Esophagus muscularis mucosa (tissue), 4 donors: ENCODE results near the gene ANKRD40CL. TPM values are rescaled to one million over a fixed set of nuclear protein-coding genes. Genes with fewer than 3 reads are reported as not detected.

Source experiments
- DNase-seq: peaks from one replicate; pipeline ENCODE4 v3.0.0-alpha.2; 2017; ENCODE audit errors: extremely low spot score
- H3K27ac ChIP-seq, 4 donors: fragments of 200-600 bp; sonication (generic); replicated peaks in 1 of 4; 1 replicate in 3 of 4; 2 replicates in 1 of 4; pipeline ENCODE4 v1.5.1; 2016 to 2019; ENCODE audit warnings: mild to moderate bottlenecking in 1 of 4
- H3K27me3 ChIP-seq, 4 donors: fragments of 200-600 bp; sonication (generic); one replicate each; pipeline versions ENCODE4 v1.5.1 to v1.6.0; 2016 to 2019
- H3K36me3 ChIP-seq, 4 donors: fragments of 200-600 bp; sonication (generic); one replicate each; pipeline ENCODE4 v1.5.1; 2016 to 2019
- H3K4me1 ChIP-seq, 4 donors: fragments of 200-600 bp; sonication (generic); one replicate each; pipeline ENCODE4 v1.5.1; 2016 to 2019
- H3K4me3 ChIP-seq, 4 donors: fragments of 200-600 bp; sonication (generic); 1 replicate in 2 of 4; 2 replicates in 2 of 4; pipeline ENCODE4 v1.5.1; 2016 to 2019; ENCODE audit warnings: mild to moderate bottlenecking in 4 of 4, moderate library complexity in 1 of 4
- H3K9me3 ChIP-seq, 4 donors: fragments of 200-600 bp; sonication (generic); 1 replicate in 3 of 4; 2 replicates in 1 of 4; pipeline ENCODE4 v1.5.1; 2016 to 2019
- CTCF ChIP-seq, 3 experiments: fragments of 200-600 bp in 2 of 3; fragments of 450-650 bp in 1 of 3; sonication (generic) in 2 of 3; IDR thresholded peaks; one replicate each; pipeline ENCODE4 v1.5.1; 2017 to 2019; ENCODE audit warnings: antibody characterized with exemption in 3 of 3, mild to moderate bottlenecking in 2 of 3, moderate library complexity in 1 of 3
- EP300 ChIP-seq: sonication (generic); formaldehyde crosslinking; IDR thresholded peaks from one replicate; pipeline ENCODE4 v1.6.1; 2017; ENCODE audit warnings: antibody characterized with exemption
- POLR2A ChIP-seq: fragments of 450-650 bp; IDR thresholded peaks from one replicate; pipeline ENCODE4 v1.6.1; 2017; ENCODE audit warnings: antibody characterized with exemption, moderate library complexity, mild to moderate bottlenecking, low read depth
- POLR2AphosphoS5 ChIP-seq, 2 donors: sonication (generic); formaldehyde crosslinking; IDR thresholded peaks; one replicate each; pipeline ENCODE4 v1.6.1; 2017; ENCODE audit warnings: antibody characterized with exemption in 2 of 2
- WGBS: methylation state at CpG from one replicate; pipeline ENCODE4 v1.1.5; 2018; 5-methylcytosine and 5-hydroxymethylcytosine counted together
- intact Hi-C: fragments of 100-400 bp; cut with DNase I; formaldehyde crosslinking; loops from one replicate; pipeline ENCODE4 v1.15.1; 2023
- total RNA-seq, 4 donors: library from RNA; depleted of rRNA; stranded (reverse); fragments of >200 nt; gene quantifications; one replicate each; pipeline versions ENCODE4 v1.1.0 to v1.2.1, GENCODE V29; 2016

The ANKRD40CL gene
- total RNA-seq, 4 donors from 2014 or later, result 0.11 TPM; not detected in 3

DNA sequence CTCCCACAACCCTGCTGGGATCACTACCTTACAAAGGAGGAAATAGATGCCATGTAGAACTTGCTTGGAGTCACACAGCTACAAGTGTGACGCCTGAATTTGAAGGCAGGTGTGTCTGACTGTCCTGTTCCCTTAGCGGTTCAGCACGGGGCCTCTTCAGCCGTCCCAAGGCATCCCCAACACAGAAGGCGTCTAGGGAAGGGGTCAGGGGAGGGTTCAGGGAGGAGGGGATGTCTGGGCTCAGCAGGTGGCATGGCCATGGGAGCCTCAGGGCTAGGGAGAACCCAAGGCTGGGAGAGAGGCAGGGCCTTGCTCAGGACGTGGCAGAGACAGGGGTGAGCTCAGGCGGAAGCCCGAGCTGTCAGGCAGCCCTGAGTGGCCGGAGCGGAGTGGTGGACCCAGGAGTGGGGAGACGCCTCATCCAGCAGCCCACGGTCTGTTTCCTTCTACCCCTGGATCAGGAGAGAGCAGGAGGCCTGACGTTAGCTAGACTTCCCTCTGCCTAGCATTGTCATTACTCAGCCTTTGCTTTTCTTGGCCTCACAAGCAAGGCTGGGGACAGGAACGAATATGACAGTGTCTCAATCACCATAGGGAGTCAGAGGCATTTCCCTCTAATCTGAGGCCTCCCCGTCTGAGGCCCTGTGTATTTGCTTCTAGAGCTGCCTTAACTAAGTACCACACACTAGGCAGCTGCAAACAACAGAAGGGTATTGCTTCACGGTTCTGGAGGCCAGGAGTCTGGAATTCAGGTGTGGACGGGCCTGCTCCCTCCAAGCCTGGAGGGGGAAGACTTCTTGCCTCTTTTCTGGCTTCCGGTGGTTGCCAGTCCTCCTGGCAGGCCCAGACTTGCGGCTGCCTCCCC, 31.3 kb upstream of the ANKRD40CL start:
- no peak for DNase-seq
- TF ChIP-seq POLR2A (no peak), POLR2AphosphoS5 (IDR thresholded peaks at IDR 0.05) (no peak), EP300 (no peak), CTCF (IDR thresholded peaks at IDR 0.05) (no peak)

GRCh38 chr17:50797135-50797810, 30.0 kb upstream of the ANKRD40CL start:
- intact Hi-C loops, result no loop called here
- DNase-seq, result no peak
- TF ChIP-seq POLR2A (no peak), EP300 (no peak), POLR2AphosphoS5 (IDR thresholded peaks at IDR 0.05) (no peak), CTCF (IDR thresholded peaks at IDR 0.05) (no peak)
- Histone ChIP-seq H3K27ac (no peak overlapping the region), H3K4me3 (no peak overlapping the region), H3K9me3 (no peaks in the 10 kb centered on the region), H3K36me3 (no peaks in the 10 kb centered on the region), H3K4me1 (peaks cover 0 to 6% (median 3%) of the 10 kb centered on the region in 4 donors), H3K27me3 (no peaks in the 10 kb centered on the region)
- 38% methylated on average over 11 of the region's 11 CpGs for WGBS

More for the DNA sequence above, 31.3 kb upstream of the ANKRD40CL start:
- Histone ChIP-seq H3K9me3 (no peaks in the 10 kb centered on the region), H3K4me3 (no peak overlapping the region), H3K36me3 (no peaks in the 10 kb centered on the region), H3K27ac (no peak overlapping the region), H3K27me3 (no peaks in the 10 kb centered on the region), H3K4me1 (peaks cover 0 to 6% (median 3%) of the 10 kb centered on the region in 4 donors)
- intact Hi-C loops, result no loop called here
- 91% methylated on average over 12 of the region's 19 CpGs for WGBS

DNA sequence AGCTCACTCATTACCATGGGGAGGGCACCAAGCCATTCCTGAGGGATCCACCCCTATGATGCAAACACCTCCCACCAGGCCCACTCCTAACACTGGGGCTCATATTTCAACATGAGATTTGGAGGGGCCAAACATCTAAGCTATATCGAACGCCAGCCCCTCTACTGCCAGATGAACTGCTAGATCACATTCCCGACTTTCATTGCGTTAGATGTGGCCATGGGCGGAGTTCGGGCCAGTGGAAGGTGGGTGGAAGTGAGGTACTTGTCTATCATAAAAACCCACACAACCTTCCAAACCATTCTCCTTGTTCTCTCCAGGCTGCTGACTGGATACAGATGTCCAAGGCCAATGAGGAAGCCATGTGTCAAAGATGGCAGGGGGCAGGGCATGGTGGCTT, 27.0 kb upstream of the ANKRD40CL start:
- Histone ChIP-seq H3K9me3 (no peaks in the 10 kb centered on the region), H3K27me3 (no peaks in the 10 kb centered on the region), H3K4me1 (peaks cover 0 to 6% (median 3%) of the 10 kb centered on the region in 4 donors), H3K27ac (no peak overlapping the region), H3K4me3 (no peak overlapping the region), H3K36me3 (no peaks in the 10 kb centered on the region)
- DNase-seq, result no peak
- 98% methylated on average over 6 of the region's 6 CpGs for WGBS
- intact Hi-C loops, result no loop called here
- TF ChIP-seq POLR2A (no peak), EP300 (no peak), CTCF (IDR thresholded peaks at IDR 0.05) (no peak), POLR2AphosphoS5 (IDR thresholded peaks at IDR 0.05) (no peak)

- H3K4me3 ChIP-seq, result no peak overlapping the region
- H3K9me3 ChIP-seq, result no peaks in the 10 kb centered on the region
- no peaks in the 10 kb centered on the region for H3K27me3 ChIP-seq
- intact Hi-C loops, result no loop called here
- 79% methylated on average over 8 of the region's 8 CpGs for WGBS
- no peak for DNase-seq
- H3K36me3 ChIP-seq, result no peaks in the 10 kb centered on the region
- TF ChIP-seq EP300 (no peak), POLR2AphosphoS5 (IDR thresholded peaks at IDR 0.05) (no peak), CTCF (IDR thresholded peaks at IDR 0.05) (no peak), POLR2A (no peak)
- no peak overlapping the region for H3K27ac ChIP-seq
- H3K4me1 ChIP-seq, result peaks cover 0 to 6% (median 3%) of the 10 kb centered on the region in 4 donors
Measured at GRCh38 chr17:50793007-50793406, 25.7 kb upstream of the ANKRD40CL start.
